DMS 273 (cell line): Measurements from ENCODE around the gene NPY.
A peak's percentile ranks its signal among the peaks of the same experiment; 100 is the strongest.
"Not testable (repeated sequence)": the region's sequence is repeated elsewhere in the genome, so short reads cannot be mapped to it uniquely, and the experiment has no call there.

Source experiments
- DNase-seq: peaks from one replicate; lab custom pipeline; 2025; ENCODE audit not compliant: unreplicated experiment; lab: John Stamatoyannopoulos, UW

NPY gene

GRCh38 chr7:24283897-24284698 lies at the start of gene NPY:
Gene NPY (plus strand): TSS chr7:24284190. CDS start chr7:24285241, 1,051 bp downstream.
- peak; percentile 82 for DNase-seq

GRCh38 chr7:24239260-24239659 lies 44.7 kb upstream of the NPY start:
- DNase-seq = no peak

GRCh38 chr7:24241206-24241605 lies 42.8 kb upstream of the NPY start:
- no peak for DNase-seq

- no peak for DNase-seq
Measured at GRCh38 chr7:24244554-24244953, 39.4 kb upstream of the NPY start.

GRCh38 chr7:24245362-24245761 lies 38.6 kb upstream of the NPY start:
- no peak for DNase-seq

GRCh38 chr7:24249266-24249665 lies 34.7 kb upstream of the NPY start:
- no peak for DNase-seq

- DNase-seq = no peak
Measured at GRCh38 chr7:24251568-24251967, 32.4 kb upstream of the NPY start.

- no peak for DNase-seq
Measured at GRCh38 chr7:24255139-24255538, 28.9 kb upstream of the NPY start.

GRCh38 chr7:24258324-24258723 lies 25.7 kb upstream of the NPY start:
- DNase-seq = not testable (repeated sequence)

- DNase-seq = no peak
Measured at GRCh38 chr7:24271938-24272337, 12.1 kb upstream of the NPY start.

- DNase-seq = no peak
Measured at GRCh38 chr7:24279512-24279911, 4.5 kb upstream of the NPY start.

- no peak for DNase-seq
Measured at GRCh38 chr7:24283554-24283896, 465 bp upstream of the NPY start.

GRCh38 chr7:24284699-24285506 lies 913 bp downstream of the NPY start:
- DNase-seq = peak; percentile 39

- DNase-seq = peak; percentile 84
Measured at GRCh38 chr7:24290004-24290641, 6.1 kb downstream of the NPY start.

- DNase-seq = no peak
Measured at GRCh38 chr7:24291271-24291670, 7.3 kb downstream of the NPY start.

- DNase-seq = no peak
Measured at GRCh38 chr7:24297362-24297761, 13.4 kb downstream of the NPY start.

GRCh38 chr7:24298696-24299095 lies 14.7 kb downstream of the NPY start:
- no peak for DNase-seq

- DNase-seq = no peak
Measured at GRCh38 chr7:24299192-24299591, 15.2 kb downstream of the NPY start.

GRCh38 chr7:24301703-24302102 lies 17.7 kb downstream of the NPY start:
- no peak for DNase-seq

- peak; percentile 46 for DNase-seq
Measured at GRCh38 chr7:24304494-24305095, 20.6 kb downstream of the NPY start.

GRCh38 chr7:24307326-24307725 lies 23.3 kb downstream of the NPY start:
- DNase-seq = no peak
